Spinal cord (tissue), 10 donors: ENCODE results near the gene PDE1C. TPM values are rescaled to one million over a fixed set of nuclear protein-coding genes. Genes with fewer than 3 reads are reported as not detected.

Experiments used
- DNase-seq, 6 donors: peaks; one replicate each; pipeline versions ENCODE4 v3.0.0 to v3.0.0-alpha.2; 2013 to 2015; ENCODE audit warnings: low spot score in 6 of 6, low read depth in 4 of 6
- H3K27ac ChIP-seq: one replicate; pipeline ENCODE4 v1.5.1; 2013; ENCODE audit warnings: low read depth, low read length, control low read depth
- H3K27me3 ChIP-seq: one replicate; pipeline ENCODE4 v1.6.1; 2013; ENCODE audit warnings: low read length; ENCODE audit not compliant: control insufficient read depth, insufficient read depth
- H3K36me3 ChIP-seq: one replicate; pipeline ENCODE4 v1.6.1; 2013; ENCODE audit warnings: low read length; ENCODE audit not compliant: control insufficient read depth, insufficient read depth
- H3K4me1 ChIP-seq: one replicate; pipeline ENCODE4 v1.6.1; 2013; ENCODE audit warnings: low read length; ENCODE audit not compliant: control insufficient read depth, insufficient read depth
- H3K4me3 ChIP-seq: one replicate; pipeline ENCODE4 v1.5.1; 2013; ENCODE audit warnings: low read depth, low read length, control low read depth
- H3K9me3 ChIP-seq: one replicate; pipeline ENCODE4 v1.6.1; 2013; ENCODE audit warnings: low read length; ENCODE audit not compliant: control insufficient read depth, insufficient read depth
- WGBS: methylation state at CpG from one replicate; pipeline ENCODE4 v1.1.5; 2013; ENCODE audit warnings: missing lambda C conversion rate; ENCODE audit not compliant: insufficient coverage; 5-methylcytosine and 5-hydroxymethylcytosine counted together
- polyA plus RNA-seq, 2 donors: library from polyadenylated mRNA; unstranded; fragments of 120-200 nt; gene quantifications; one replicate each; pipeline ENCODE4 v1.2.1, GENCODE V29; 2013; ENCODE audit not compliant: insufficient read length in 2 of 2
- total RNA-seq, 2 donors: library from RNA; depleted of rRNA in 1 of 2; stranded (reverse); fragments of 120-200 nt in 1 of 2; fragments of >200 nt in 1 of 2; gene quantifications; one replicate each; pipeline versions ENCODE4 v1.2.3 to v1.2.4, GENCODE V29; 2013 to 2014
- donor health status: healthy.

Gene PDE1C
- total and polyA plus RNA-seq, 4 donors, result 10.6 to 24.0 (median 13.8) TPM

- no peak for DNase-seq
- no peaks in the 10 kb centered on the region for H3K9me3 ChIP-seq
- H3K27me3 ChIP-seq, result no peaks in the 10 kb centered on the region
- no peak overlapping the region for H3K27ac ChIP-seq
- H3K4me3 ChIP-seq, result no peak overlapping the region
- no peaks in the 10 kb centered on the region for H3K36me3 ChIP-seq
- no peaks in the 10 kb centered on the region for H3K4me1 ChIP-seq
Measured at GRCh38 chr7:31962246-31962645, 108.0 kb downstream of the PDE1C start.

- Histone ChIP-seq H3K36me3 (no peaks in the 10 kb centered on the region), H3K4me3 (no peak overlapping the region), H3K27me3 (no peaks in the 10 kb centered on the region), H3K27ac (no peak overlapping the region), H3K9me3 (no peaks in the 10 kb centered on the region), H3K4me1 (no peaks in the 10 kb centered on the region)
- DNase-seq, result no peak
- 100% methylated on average over 1 of the region's 2 CpGs for WGBS
Measured at GRCh38 chr7:31958226-31958625, 112.0 kb downstream of the PDE1C start.

- H3K9me3 ChIP-seq, result no peaks in the 10 kb centered on the region
- WGBS, result no CpG with 5 or more reads among the region's 2 CpGs
- H3K4me3 ChIP-seq, result no peak overlapping the region
- DNase-seq, result no peak
- no peaks in the 10 kb centered on the region for H3K27me3 ChIP-seq
- no peaks in the 10 kb centered on the region for H3K4me1 ChIP-seq
- H3K27ac ChIP-seq, result no peak overlapping the region
- no peaks in the 10 kb centered on the region for H3K36me3 ChIP-seq
Measured at GRCh38 chr7:31957756-31958155, 112.5 kb downstream of the PDE1C start.

GRCh38 chr7:31957090-31957720, 113.0 kb downstream of the PDE1C start:
- no peak for DNase-seq
- Histone ChIP-seq H3K4me3 (no peak overlapping the region), H3K4me1 (no peaks in the 10 kb centered on the region), H3K27ac (no peak overlapping the region), H3K9me3 (no peaks in the 10 kb centered on the region), H3K27me3 (no peaks in the 10 kb centered on the region), H3K36me3 (no peaks in the 10 kb centered on the region)
- WGBS, result 83% methylated on average over 1 of the region's 2 CpGs

- Histone ChIP-seq H3K9me3 (no peaks in the 10 kb centered on the region), H3K4me3 (no peak overlapping the region), H3K27me3 (no peaks in the 10 kb centered on the region), H3K4me1 (no peaks in the 10 kb centered on the region), H3K27ac (no peak overlapping the region), H3K36me3 (no peaks in the 10 kb centered on the region)
- no peak for DNase-seq
- WGBS, result 98% methylated on average over 6 of the region's 6 CpGs
Measured at GRCh38 chr7:31955641-31956040, 114.6 kb downstream of the PDE1C start.

- H3K4me3 ChIP-seq, result no peak overlapping the region
- no peaks in the 10 kb centered on the region for H3K36me3 ChIP-seq
- no peaks in the 10 kb centered on the region for H3K9me3 ChIP-seq
- H3K4me1 ChIP-seq, result no peaks in the 10 kb centered on the region
- no peak for DNase-seq
- WGBS, result 100% methylated on average over 1 of the region's 5 CpGs
- H3K27me3 ChIP-seq, result no peaks in the 10 kb centered on the region
- no peak overlapping the region for H3K27ac ChIP-seq
Measured at GRCh38 chr7:31955021-31955420, 115.2 kb downstream of the PDE1C start.

- no peak for DNase-seq
- no peak overlapping the region for H3K27ac ChIP-seq
- no peaks in the 10 kb centered on the region for H3K4me1 ChIP-seq
- no CpG with 5 or more reads among the region's 2 CpGs for WGBS
- H3K9me3 ChIP-seq, result no peaks in the 10 kb centered on the region
- H3K4me3 ChIP-seq, result no peak overlapping the region
- H3K36me3 ChIP-seq, result no peaks in the 10 kb centered on the region
- no peaks in the 10 kb centered on the region for H3K27me3 ChIP-seq
Measured at GRCh38 chr7:31954500-31954899, 115.7 kb downstream of the PDE1C start.

- H3K4me1 ChIP-seq, result no peaks in the 10 kb centered on the region
- H3K27me3 ChIP-seq, result no peaks in the 10 kb centered on the region
- DNase-seq, result no peak
- no peak overlapping the region for H3K27ac ChIP-seq
- H3K4me3 ChIP-seq, result no peak overlapping the region
- H3K36me3 ChIP-seq, result no peaks in the 10 kb centered on the region
- H3K9me3 ChIP-seq, result no peaks in the 10 kb centered on the region
- 75% methylated on average over 2 of the region's 2 CpGs for WGBS
Measured at GRCh38 chr7:31953432-31953831, 116.8 kb downstream of the PDE1C start.

- Histone ChIP-seq H3K4me3 (no peak overlapping the region), H3K4me1 (no peaks in the 10 kb centered on the region), H3K9me3 (peaks cover 10% of the 10 kb centered on the region), H3K36me3 (no peaks in the 10 kb centered on the region), H3K27me3 (no peaks in the 10 kb centered on the region), H3K27ac (no peak overlapping the region)
- no peak for DNase-seq
- WGBS, result no CpG with 5 or more reads among the region's 4 CpGs
Measured at GRCh38 chr7:31950091-31950755, 120.0 kb downstream of the PDE1C start.

GRCh38 chr7:31948029-31948428, 122.2 kb downstream of the PDE1C start:
- Histone ChIP-seq H3K27ac (no peak overlapping the region), H3K36me3 (no peaks in the 10 kb centered on the region), H3K4me1 (no peaks in the 10 kb centered on the region), H3K27me3 (no peaks in the 10 kb centered on the region), H3K4me3 (no peak overlapping the region), H3K9me3 (peaks cover 10% of the 10 kb centered on the region)
- no peak for DNase-seq
- no CpG with 5 or more reads among the region's 1 CpG for WGBS
